ENCODE results near the gene ANKFN1. TPM values are rescaled to one million over a fixed set of nuclear protein-coding genes. Genes with fewer than 3 reads are reported as not detected.

The ANKFN1 gene
- total RNA-seq, 2 experiments from 2014 or later: not detected

DNA sequence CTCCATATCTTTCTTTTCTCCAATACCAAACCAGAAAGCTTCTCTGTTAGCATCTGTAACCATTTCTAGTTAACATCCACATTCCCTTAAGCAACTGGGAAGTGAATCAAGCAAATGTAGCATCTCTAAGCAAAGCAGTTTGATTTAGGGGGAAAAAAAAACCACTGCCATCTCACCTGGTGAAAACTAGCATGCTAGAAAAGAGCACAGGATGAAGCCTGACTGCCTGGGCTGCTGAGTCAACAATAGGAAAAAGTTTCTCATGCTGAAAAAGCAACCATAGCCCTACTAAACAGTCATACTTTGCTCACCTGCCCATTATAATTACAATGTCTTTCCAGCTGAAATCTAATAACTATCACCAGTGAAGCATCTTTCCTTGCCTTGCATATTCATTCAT is 139.3 kb downstream of the ANKFN1 start:
- Mint-ChIP-seq H3K4me1 (peaks cover 32% of the 10 kb centered on the region), H3K27ac (no peak overlapping the region), H3K36me3 (ENCODE audit: low read depth) (no peaks in the 10 kb centered on the region), H3K4me3 (no peak overlapping the region), H3K27me3 (no peaks in the 10 kb centered on the region), H3K9me3 (ENCODE audit: low read depth) (no peaks in the 10 kb centered on the region)
- intact Hi-C loops (cut with DNase I, micrococcal nuclease): loop anchor here in 1 of 2 experiments (5.0 to 10.0 kb wide), 2 partner anchors 270 to 472 kb away; no protein-coding TSS in a partner anchor
- DNase-seq (peak; percentile 31), ATAC-seq (peak; percentile 82)
- CTCF ChIA-PET: no interaction called here
- POLR2A ChIA-PET: no interaction called here

GRCh38 chr17:56297184-56297583 is 143.9 kb downstream of the ANKFN1 start:
- Mint-ChIP-seq H3K4me3 (no peak overlapping the region), H3K36me3 (ENCODE audit: low read depth) (no peaks in the 10 kb centered on the region), H3K27me3 (no peaks in the 10 kb centered on the region), H3K27ac (peak overlapping the region; percentile 9), H3K9me3 (ENCODE audit: low read depth) (no peaks in the 10 kb centered on the region), H3K4me1 (peaks cover 24% of the 10 kb centered on the region)
- ChIA-PET POLR2A (interaction anchor here (0.6 kb wide), 1 partner anchor 260 kb away, joined by 6 read pairs; no protein-coding TSS in a partner anchor), CTCF (interaction anchor here (0.6 to 0.7 kb wide), 2 partner anchors 20 to 564 kb away, joined by 3 to 4 read pairs; no protein-coding TSS in a partner anchor)
- DNase-seq (peak; percentile 55), ATAC-seq (peak; percentile 76)
- intact Hi-C loops (cut with DNase I, micrococcal nuclease): loop anchor here in 1 of 2 experiments (10.0 kb wide), 1 partner anchor 468 kb away; no protein-coding TSS in a partner anchor

GRCh38 chr17:56298846-56299245 is 145.6 kb downstream of the ANKFN1 start:
- ATAC-seq: no peak
- Mint-ChIP-seq H3K4me3 (no peak overlapping the region), H3K27ac (no peak overlapping the region), H3K36me3 (ENCODE audit: low read depth) (no peaks in the 10 kb centered on the region), H3K4me1 (peaks cover 12% of the 10 kb centered on the region), H3K9me3 (ENCODE audit: low read depth) (no peaks in the 10 kb centered on the region), H3K27me3 (no peaks in the 10 kb centered on the region)
- ChIA-PET CTCF (interaction anchor here (1.2 kb wide), 1 partner anchor 18 kb away, joined by 3 read pairs; no protein-coding TSS in a partner anchor), POLR2A (no interaction called here)
- intact Hi-C loops (cut with DNase I, micrococcal nuclease): loop anchor here in 1 of 2 experiments (10.0 kb wide), 1 partner anchor 466 kb away; no protein-coding TSS in a partner anchor
- DNase-seq: no peak

- no peak for DNase-seq
- ChIA-PET CTCF (interaction anchor here (1.2 kb wide), 1 partner anchor 18 kb away, joined by 4 read pairs; no protein-coding TSS in a partner anchor), POLR2A (no interaction called here)
- intact Hi-C loops (cut with DNase I, micrococcal nuclease): no loop called here
- no peak overlapping the region for H3K27ac Mint-ChIP-seq
- no peak for ATAC-seq
- no peaks in the 10 kb centered on the region for H3K9me3 Mint-ChIP-seq (ENCODE audit: low read depth)
- H3K36me3 Mint-ChIP-seq (ENCODE audit: low read depth): no peaks in the 10 kb centered on the region
- H3K4me1 Mint-ChIP-seq: peaks cover 12% of the 10 kb centered on the region
- H3K4me3 Mint-ChIP-seq: no peak overlapping the region
- no peaks in the 10 kb centered on the region for H3K27me3 Mint-ChIP-seq
These were observed 146.9 kb downstream of the ANKFN1 start for GRCh38 chr17:56300144-56300543.

GRCh38 chr17:56305007-56305406 is 151.7 kb downstream of the ANKFN1 start:
- ATAC-seq (no peak), DNase-seq (no peak)
- intact Hi-C loops (cut with DNase I, micrococcal nuclease): no loop called here
- Mint-ChIP-seq H3K4me1 (no peaks in the 10 kb centered on the region), H3K27ac (no peak overlapping the region), H3K27me3 (peaks cover 3% of the 10 kb centered on the region), H3K9me3 (ENCODE audit: low read depth) (no peaks in the 10 kb centered on the region), H3K4me3 (no peak overlapping the region), H3K36me3 (ENCODE audit: low read depth) (no peaks in the 10 kb centered on the region)
- ChIA-PET POLR2A (no interaction called here), CTCF (no interaction called here)

- H3K4me3 Mint-ChIP-seq: no peak overlapping the region
- intact Hi-C loops (cut with DNase I, micrococcal nuclease): no loop called here
- H3K36me3 Mint-ChIP-seq (ENCODE audit: low read depth): no peaks in the 10 kb centered on the region
- CTCF ChIA-PET: no interaction called here
- ATAC-seq: no peak
- H3K27me3 Mint-ChIP-seq: peaks cover 7% of the 10 kb centered on the region
- DNase-seq: no peak
- H3K9me3 Mint-ChIP-seq (ENCODE audit: low read depth): no peaks in the 10 kb centered on the region
- POLR2A ChIA-PET: no interaction called here
- no peak overlapping the region for H3K27ac Mint-ChIP-seq
- H3K4me1 Mint-ChIP-seq: no peaks in the 10 kb centered on the region
These were observed 156.6 kb downstream of the ANKFN1 start for GRCh38 chr17:56309897-56310296.

DNA sequence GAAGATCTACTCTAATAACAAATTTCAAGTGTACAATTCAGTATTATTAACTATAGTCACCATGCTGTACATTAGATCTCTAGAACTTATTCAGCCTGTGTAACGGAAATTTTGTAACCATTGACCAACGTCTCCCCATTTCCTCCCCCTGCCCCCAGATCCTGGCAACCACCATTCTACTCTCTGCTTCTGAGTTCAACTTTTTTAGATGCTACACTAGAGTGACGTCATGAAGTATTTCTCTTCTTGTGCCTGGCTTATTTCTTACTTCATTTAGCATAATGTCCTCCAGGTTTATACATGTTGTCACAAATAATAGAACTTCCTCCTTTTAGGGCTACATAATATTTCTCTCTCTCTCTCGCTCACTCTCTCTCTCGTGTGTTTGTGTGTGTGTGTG is 157.5 kb downstream of the ANKFN1 start:
- POLR2A ChIA-PET: no interaction called here
- Mint-ChIP-seq H3K27ac (no peak overlapping the region), H3K27me3 (peaks cover 7% of the 10 kb centered on the region), H3K36me3 (ENCODE audit: low read depth) (no peaks in the 10 kb centered on the region), H3K4me1 (no peaks in the 10 kb centered on the region), H3K9me3 (ENCODE audit: low read depth) (no peaks in the 10 kb centered on the region), H3K4me3 (no peak overlapping the region)
- DNase-seq (no peak), ATAC-seq (no peak)
- intact Hi-C loops (cut with DNase I, micrococcal nuclease): no loop called here
- CTCF ChIA-PET: no interaction called here

- no peaks in the 10 kb centered on the region for H3K4me1 Mint-ChIP-seq
- intact Hi-C loops (cut with DNase I, micrococcal nuclease): no loop called here
- no peak for ATAC-seq
- H3K4me3 Mint-ChIP-seq: no peak overlapping the region
- no peaks in the 10 kb centered on the region for H3K9me3 Mint-ChIP-seq (ENCODE audit: low read depth)
- ChIA-PET CTCF (interaction anchor here (1.0 kb wide), 1 partner anchor 30 kb away, joined by 3 read pairs; no protein-coding TSS in a partner anchor), POLR2A (no interaction called here)
- no peak for DNase-seq
- no peak overlapping the region for H3K27ac Mint-ChIP-seq
- H3K36me3 Mint-ChIP-seq (ENCODE audit: low read depth): no peaks in the 10 kb centered on the region
- H3K27me3 Mint-ChIP-seq: peaks cover 7% of the 10 kb centered on the region
These were observed 159.9 kb downstream of the ANKFN1 start for GRCh38 chr17:56313201-56313600.

DNA sequence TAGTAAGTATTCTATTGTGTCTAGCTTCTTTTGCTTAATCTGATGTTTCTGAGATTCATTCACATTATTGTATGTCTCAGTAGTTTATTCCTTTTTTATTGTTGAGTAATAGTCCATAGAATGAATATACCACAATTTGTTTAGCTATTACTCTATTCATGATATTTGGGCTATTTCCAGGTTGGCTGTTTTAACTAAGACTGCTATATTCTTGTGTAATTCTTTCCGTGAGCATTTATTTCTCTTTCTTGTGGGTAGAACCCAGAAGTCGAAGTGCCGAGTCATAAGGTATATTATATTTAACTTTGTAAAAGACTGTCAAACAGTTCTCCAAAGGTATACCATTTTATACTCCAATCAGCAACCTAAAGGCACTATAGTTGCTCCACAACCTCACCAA is 160.8 kb downstream of the ANKFN1 start:
- no peaks in the 10 kb centered on the region for H3K9me3 Mint-ChIP-seq (ENCODE audit: low read depth)
- H3K4me1 Mint-ChIP-seq: no peaks in the 10 kb centered on the region
- ChIA-PET POLR2A (no interaction called here), CTCF (interaction anchor here (1.0 kb wide), 1 partner anchor 31 kb away, joined by 3 read pairs; no protein-coding TSS in a partner anchor)
- H3K27ac Mint-ChIP-seq: no peak overlapping the region
- no peaks in the 10 kb centered on the region for H3K36me3 Mint-ChIP-seq (ENCODE audit: low read depth)
- peaks cover 7% of the 10 kb centered on the region for H3K27me3 Mint-ChIP-seq
- ATAC-seq (peak; percentile 26), DNase-seq (no peak)
- H3K4me3 Mint-ChIP-seq: no peak overlapping the region
- intact Hi-C loops (cut with DNase I, micrococcal nuclease): no loop called here

DNA sequence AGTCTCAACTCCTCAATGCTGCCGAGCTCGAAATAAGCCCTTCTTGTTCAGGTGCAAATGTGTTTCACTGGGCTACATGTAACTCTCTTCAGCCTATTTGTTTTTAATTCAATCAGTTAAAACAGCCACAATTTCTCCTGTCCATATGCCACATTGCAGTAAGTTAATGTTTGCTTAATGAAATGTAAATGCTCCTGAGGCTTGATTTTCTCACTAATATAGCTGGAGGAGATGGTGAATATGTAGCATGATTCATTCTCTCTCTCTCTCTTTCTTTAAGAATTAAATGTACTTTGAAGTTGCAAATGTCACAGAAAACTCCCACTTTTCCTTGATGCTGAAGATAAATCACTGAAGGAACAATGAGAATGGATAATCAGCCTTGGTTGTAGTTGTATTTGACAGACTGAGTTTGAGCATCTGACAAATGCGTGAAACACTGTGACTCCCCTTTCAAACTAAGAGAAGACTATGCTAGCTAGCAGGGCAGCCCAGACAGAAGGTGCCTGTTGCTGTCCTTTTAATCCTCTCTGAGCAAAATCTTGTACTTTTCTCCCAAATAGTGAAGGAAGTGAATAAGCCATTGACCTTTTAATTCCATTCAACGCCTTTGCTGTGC is 161.8 kb downstream of the ANKFN1 start:
- ChIA-PET POLR2A (interaction anchor here (0.6 kb wide), 1 partner anchor 97 kb away, joined by 6 read pairs; no protein-coding TSS in a partner anchor), CTCF (no interaction called here)
- no peak overlapping the region for H3K27ac Mint-ChIP-seq
- H3K9me3 Mint-ChIP-seq (ENCODE audit: low read depth): no peaks in the 10 kb centered on the region
- DNase-seq (no peak), ATAC-seq (no peak)
- H3K4me3 Mint-ChIP-seq: no peak overlapping the region
- H3K27me3 Mint-ChIP-seq: peaks cover 4% of the 10 kb centered on the region
- intact Hi-C loops (cut with DNase I, micrococcal nuclease): loop anchor here (5.0 kb wide), 2 partner anchors 183 to 318 kb away; no protein-coding TSS in a partner anchor
- no peaks in the 10 kb centered on the region for H3K4me1 Mint-ChIP-seq
- no peaks in the 10 kb centered on the region for H3K36me3 Mint-ChIP-seq (ENCODE audit: low read depth)

- Mint-ChIP-seq H3K36me3 (ENCODE audit: low read depth) (no peaks in the 10 kb centered on the region), H3K27ac (no peak overlapping the region), H3K4me1 (no peaks in the 10 kb centered on the region), H3K4me3 (no peak overlapping the region), H3K9me3 (ENCODE audit: low read depth) (no peaks in the 10 kb centered on the region), H3K27me3 (peaks cover 4% of the 10 kb centered on the region)
- ATAC-seq: no peak
- intact Hi-C loops (cut with DNase I, micrococcal nuclease): loop anchor here (5.0 kb wide), 2 partner anchors 184 to 319 kb away; no protein-coding TSS in a partner anchor
- ChIA-PET CTCF (interaction anchor here (0.9 to 1.3 kb wide), 2 partner anchors 17 to 20 kb away, joined by 3 to 4 read pairs; no protein-coding TSS in a partner anchor), POLR2A (interaction anchor here (0.7 kb wide), 1 partner anchor 194 kb away, joined by 3 read pairs; no protein-coding TSS in a partner anchor)
- no peak for DNase-seq
These were observed 163.3 kb downstream of the ANKFN1 start for GRCh38 chr17:56316604-56317003.
